ENCODE data around the gene RHOG. TPM values are rescaled to one million over a fixed set of nuclear protein-coding genes. Genes with fewer than 3 reads are reported as not detected.

Gene RHOG
- total and polyA plus RNA-seq, 9 of the 15 experiments (the other 6 are each of a cell fraction or from before 2014, with no cell fraction given) = 22.6 to 162 (median 80.3) TPM

DNA sequence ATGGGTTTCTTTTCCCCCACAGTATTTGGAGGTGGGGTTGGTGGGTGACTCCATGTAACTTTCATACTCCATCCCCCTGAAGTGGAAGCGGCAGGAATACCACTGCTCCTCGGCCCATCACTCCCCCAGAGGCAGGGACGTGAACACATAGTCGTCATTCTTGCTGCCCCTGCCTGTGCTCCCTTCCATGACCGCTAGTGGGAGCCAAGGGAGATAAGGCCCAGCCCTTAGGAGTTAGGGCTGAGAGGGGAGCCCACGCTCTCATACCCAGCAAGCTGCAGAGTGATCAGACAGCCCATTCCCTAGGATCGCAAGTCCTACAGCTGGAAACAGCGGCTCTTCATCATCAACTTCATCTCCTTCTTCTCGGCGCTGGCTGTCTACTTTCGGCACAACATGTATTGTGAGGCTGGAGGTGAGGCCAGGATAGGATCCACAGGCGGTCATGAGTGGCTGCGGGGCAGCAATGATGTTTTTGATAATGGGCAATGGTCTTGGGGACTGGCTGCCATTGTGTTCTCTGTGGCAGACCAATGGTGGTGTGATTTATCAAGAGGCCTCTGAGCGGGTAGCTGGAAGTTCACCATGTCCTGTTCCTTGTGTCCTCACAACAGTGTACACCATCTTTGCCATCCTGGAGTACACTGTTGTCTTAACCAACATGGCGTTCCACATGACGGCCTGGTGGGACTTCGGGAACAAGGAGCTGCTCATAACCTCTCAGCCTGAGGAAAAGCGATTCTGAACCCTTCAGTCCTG is 15.9 kb downstream of the RHOG start (continued):
- TF ChIP-seq, protein P1, sequence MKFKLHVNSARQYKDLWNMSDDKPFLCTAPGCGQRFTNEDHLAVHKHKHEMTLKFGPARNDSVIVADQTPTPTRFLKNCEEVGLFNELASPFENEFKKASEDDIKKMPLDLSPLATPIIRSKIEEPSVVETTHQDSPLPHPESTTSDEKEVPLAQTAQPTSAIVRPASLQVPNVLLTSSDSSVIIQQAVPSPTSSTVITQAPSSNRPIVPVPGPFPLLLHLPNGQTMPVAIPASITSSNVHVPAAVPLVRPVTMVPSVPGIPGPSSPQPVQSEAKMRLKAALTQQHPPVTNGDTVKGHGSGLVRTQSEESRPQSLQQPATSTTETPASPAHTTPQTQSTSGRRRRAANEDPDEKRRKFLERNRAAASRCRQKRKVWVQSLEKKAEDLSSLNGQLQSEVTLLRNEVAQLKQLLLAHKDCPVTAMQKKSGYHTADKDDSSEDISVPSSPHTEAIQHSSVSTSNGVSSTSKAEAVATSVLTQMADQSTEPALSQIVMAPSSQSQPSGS (CRISPR knock-in tag; IDR thresholded peaks at IDR 0.05) = no peak
- TF ChIP-seq ZZZ3 (IDR thresholded peaks at IDR 0.05) (no peak), ZEB2 (IDR thresholded peaks at IDR 0.05) (no peak), TEAD2 (tag; IDR thresholded peaks at IDR 0.05) (no peak), BRD4 (IDR thresholded peaks at IDR 0.05) (no peak), PHB (CRISPR knock-in tag; IDR thresholded peaks at IDR 0.05) (no peak), SRSF9 (IDR thresholded peaks at IDR 0.05; ENCODE audit: borderline replicate concordance, low read depth, low read length) (no peak), PHF21A (IDR thresholded peaks at IDR 0.05; ENCODE audit: borderline replicate concordance, low read depth) (0 out of 2 replicates have a peak, but pooled peaks have one; percentile 12), SUPT5H (IDR thresholded peaks at IDR 0.05) (no peak; the same call in 1 of the 2 replicates), ZBTB1 (CRISPR knock-in tag; IDR thresholded peaks at IDR 0.05; ENCODE audit: borderline replicate concordance, low read depth) (no peak), ZNF41 (CRISPR knock-in tag; conservative IDR thresholded peaks at IDR 0.05) (no peak), KLF13 (tag; IDR thresholded peaks at IDR 0.05; ENCODE audit: borderline replicate concordance, low read depth) (0 out of 2 replicates have a peak, but pooled peaks have one; percentile 24), ARID1B (IDR thresholded peaks at IDR 0.05) (peak; percentile 39; the same call in 1 of the 2 replicates), ZNF175 (CRISPR knock-in tag; IDR thresholded peaks at IDR 0.05; ENCODE audit: low read depth) (no peak), TCFL5 (CRISPR knock-in tag; conservative IDR thresholded peaks at IDR 0.05) (no peak), ZNF586 (CRISPR knock-in tag; conservative IDR thresholded peaks at IDR 0.05) (no peak), BACH1 (tag; IDR thresholded peaks at IDR 0.05) (no peak), KAT7 (CRISPR knock-in tag; IDR thresholded peaks at IDR 0.05; ENCODE audit: borderline replicate concordance) (no peak; the same call in 1 of the 2 replicates)
- TF ChIP-seq, protein P2, sequence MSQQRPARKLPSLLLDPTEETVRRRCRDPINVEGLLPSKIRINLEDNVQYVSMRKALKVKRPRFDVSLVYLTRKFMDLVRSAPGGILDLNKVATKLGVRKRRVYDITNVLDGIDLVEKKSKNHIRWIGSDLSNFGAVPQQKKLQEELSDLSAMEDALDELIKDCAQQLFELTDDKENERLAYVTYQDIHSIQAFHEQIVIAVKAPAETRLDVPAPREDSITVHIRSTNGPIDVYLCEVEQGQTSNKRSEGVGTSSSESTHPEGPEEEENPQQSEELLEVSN (IDR thresholded peaks at IDR 0.05; ENCODE audit: borderline replicate concordance in 1 of 2, extremely low read depth in 1 of 2, insufficient read depth in 1 of 2, insufficient read length in 1 of 2, low read depth in 1 of 2, low read length in 1 of 2, poor library complexity in 1 of 2, severe bottlenecking in 1 of 2) = no peak
- TF ChIP-seq, protein P3, sequence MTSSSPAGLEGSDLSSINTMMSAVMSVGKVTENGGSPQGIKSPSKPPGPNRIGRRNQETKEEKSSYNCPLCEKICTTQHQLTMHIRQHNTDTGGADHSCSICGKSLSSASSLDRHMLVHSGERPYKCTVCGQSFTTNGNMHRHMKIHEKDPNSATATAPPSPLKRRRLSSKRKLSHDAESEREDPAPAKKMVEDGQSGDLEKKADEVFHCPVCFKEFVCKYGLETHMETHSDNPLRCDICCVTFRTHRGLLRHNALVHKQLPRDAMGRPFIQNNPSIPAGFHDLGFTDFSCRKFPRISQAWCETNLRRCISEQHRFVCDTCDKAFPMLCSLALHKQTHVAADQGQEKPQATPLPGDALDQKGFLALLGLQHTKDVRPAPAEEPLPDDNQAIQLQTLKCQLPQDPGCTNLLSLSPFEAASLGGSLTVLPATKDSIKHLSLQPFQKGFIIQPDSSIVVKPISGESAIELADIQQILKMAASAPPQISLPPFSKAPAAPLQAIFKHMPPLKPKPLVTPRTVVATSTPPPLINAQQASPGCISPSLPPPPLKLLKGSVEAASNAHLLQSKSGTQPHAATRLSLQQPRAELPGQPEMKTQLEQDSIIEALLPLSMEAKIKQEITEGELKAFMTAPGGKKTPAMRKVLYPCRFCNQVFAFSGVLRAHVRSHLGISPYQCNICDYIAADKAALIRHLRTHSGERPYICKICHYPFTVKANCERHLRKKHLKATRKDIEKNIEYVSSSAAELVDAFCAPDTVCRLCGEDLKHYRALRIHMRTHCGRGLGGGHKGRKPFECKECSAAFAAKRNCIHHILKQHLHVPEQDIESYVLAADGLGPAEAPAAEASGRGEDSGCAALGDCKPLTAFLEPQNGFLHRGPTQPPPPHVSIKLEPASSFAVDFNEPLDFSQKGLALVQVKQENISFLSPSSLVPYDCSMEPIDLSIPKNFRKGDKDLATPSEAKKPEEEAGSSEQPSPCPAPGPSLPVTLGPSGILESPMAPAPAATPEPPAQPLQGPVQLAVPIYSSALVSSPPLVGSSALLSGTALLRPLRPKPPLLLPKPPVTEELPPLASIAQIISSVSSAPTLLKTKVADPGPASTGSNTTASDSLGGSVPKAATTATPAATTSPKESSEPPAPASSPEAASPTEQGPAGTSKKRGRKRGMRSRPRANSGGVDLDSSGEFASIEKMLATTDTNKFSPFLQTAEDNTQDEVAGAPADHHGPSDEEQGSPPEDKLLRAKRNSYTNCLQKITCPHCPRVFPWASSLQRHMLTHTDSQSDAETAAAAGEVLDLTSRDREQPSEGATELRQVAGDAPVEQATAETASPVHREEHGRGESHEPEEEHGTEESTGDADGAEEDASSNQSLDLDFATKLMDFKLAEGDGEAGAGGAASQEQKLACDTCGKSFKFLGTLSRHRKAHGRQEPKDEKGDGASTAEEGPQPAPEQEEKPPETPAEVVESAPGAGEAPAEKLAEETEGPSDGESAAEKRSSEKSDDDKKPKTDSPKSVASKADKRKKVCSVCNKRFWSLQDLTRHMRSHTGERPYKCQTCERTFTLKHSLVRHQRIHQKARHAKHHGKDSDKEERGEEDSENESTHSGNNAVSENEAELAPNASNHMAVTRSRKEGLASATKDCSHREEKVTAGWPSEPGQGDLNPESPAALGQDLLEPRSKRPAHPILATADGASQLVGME (CRISPR knock-in tag; IDR thresholded peaks at IDR 0.05) = no peak

Data from K562 (cell line).